ENCODE data around the gene ARHGEF25.
A peak's percentile ranks its signal among the peaks of the same experiment; 100 is the strongest.
"Not testable (repeated sequence)": the region's sequence is repeated elsewhere in the genome, so short reads cannot be mapped to it uniquely, and the experiment has no call there.

Gene ARHGEF25

GRCh38 chr12:57605811-57606311, 5.4 kb upstream of the ARHGEF25 start:
- no peak for DNase-seq (ENCODE audit: low read depth, low spot score)
- no peak overlapping the region for H3K4me3 ChIP-seq (ENCODE audit: low read length)

DNA sequence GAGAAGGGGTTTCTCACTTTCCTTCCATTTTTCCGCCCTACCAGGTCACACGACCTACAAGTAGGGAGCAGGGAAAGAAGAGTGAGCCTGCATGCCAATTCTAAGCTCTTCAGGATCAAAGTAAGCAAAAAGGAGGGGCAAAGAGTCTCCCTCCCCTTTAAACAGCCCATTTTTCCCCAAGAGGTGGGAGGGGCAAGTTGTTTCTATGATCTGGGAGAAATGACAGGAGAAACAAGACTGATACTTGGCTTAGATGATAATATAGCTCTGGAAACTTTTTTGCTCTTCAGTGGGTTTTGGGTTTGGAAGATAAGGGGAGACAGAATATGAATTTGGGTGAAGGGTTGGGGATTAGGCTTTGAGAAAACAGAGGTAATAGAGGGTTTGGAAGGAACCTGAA, 4.8 kb upstream of the ARHGEF25 start:
- no peak for DNase-seq (ENCODE audit: low read depth, low spot score)
- H3K4me3 ChIP-seq (ENCODE audit: low read length), result no peak overlapping the region

GRCh38 chr12:57606821-57607220, 4.4 kb upstream of the ARHGEF25 start:
- no peak overlapping the region for H3K4me3 ChIP-seq (ENCODE audit: low read length)
- no peak for DNase-seq (ENCODE audit: low read depth, low spot score)

- no peak overlapping the region for H3K4me3 ChIP-seq (ENCODE audit: low read length)
- no peak for DNase-seq (ENCODE audit: low read depth, low spot score)
These were observed 3.1 kb upstream of the ARHGEF25 start for GRCh38 chr12:57607958-57608663.

GRCh38 chr12:57609101-57609780, 2.0 kb upstream of the ARHGEF25 start:
- no peak for DNase-seq (ENCODE audit: low read depth, low spot score)
- H3K4me3 ChIP-seq (ENCODE audit: low read length), result no peak overlapping the region

- no peak overlapping the region for H3K4me3 ChIP-seq (ENCODE audit: low read length)
- no peak for DNase-seq (ENCODE audit: low read depth, low spot score)
These were observed 1.3 kb upstream of the ARHGEF25 start for GRCh38 chr12:57609781-57610553.

- DNase-seq (ENCODE audit: low read depth, low spot score), result no peak
These were observed 604 bp upstream of the ARHGEF25 start for GRCh38 chr12:57610554-57611107.

GRCh38 chr12:57611827-57612710, 834 bp downstream of the ARHGEF25 start:
- no peak overlapping the region for H3K4me3 ChIP-seq (ENCODE audit: low read length)

More at GRCh38 chr12:57610554-57611107, 604 bp upstream of the ARHGEF25 start:
- H3K4me3 ChIP-seq (ENCODE audit: low read length), result no peak overlapping the region

GRCh38 chr12:57612711-57613426, 1.6 kb downstream of the ARHGEF25 start:
- no peak overlapping the region for H3K4me3 ChIP-seq (ENCODE audit: low read length)
- DNase-seq (ENCODE audit: low read depth, low spot score), result no peak

More at GRCh38 chr12:57611827-57612710, 834 bp downstream of the ARHGEF25 start:
- DNase-seq (ENCODE audit: low read depth, low spot score), result no peak

- no peak overlapping the region for H3K4me3 ChIP-seq (ENCODE audit: low read length)
- DNase-seq (ENCODE audit: low read depth, low spot score), result no peak
These were observed 2.3 kb downstream of the ARHGEF25 start for GRCh38 chr12:57613427-57614109.

GRCh38 chr12:57614178-57614947, 3.1 kb downstream of the ARHGEF25 start:
- no peak overlapping the region for H3K4me3 ChIP-seq (ENCODE audit: low read length)
- DNase-seq (ENCODE audit: low read depth, low spot score), result peak; percentile 52

GRCh38 chr12:57614948-57615500, 3.8 kb downstream of the ARHGEF25 start:
- H3K4me3 ChIP-seq (ENCODE audit: low read length), result no peak overlapping the region
- no peak for DNase-seq (ENCODE audit: low read depth, low spot score)

GRCh38 chr12:57615637-57616036, 4.4 kb downstream of the ARHGEF25 start:
- no peak for DNase-seq (ENCODE audit: low read depth, low spot score)
- H3K4me3 ChIP-seq (ENCODE audit: low read length), result no peak overlapping the region

DNA sequence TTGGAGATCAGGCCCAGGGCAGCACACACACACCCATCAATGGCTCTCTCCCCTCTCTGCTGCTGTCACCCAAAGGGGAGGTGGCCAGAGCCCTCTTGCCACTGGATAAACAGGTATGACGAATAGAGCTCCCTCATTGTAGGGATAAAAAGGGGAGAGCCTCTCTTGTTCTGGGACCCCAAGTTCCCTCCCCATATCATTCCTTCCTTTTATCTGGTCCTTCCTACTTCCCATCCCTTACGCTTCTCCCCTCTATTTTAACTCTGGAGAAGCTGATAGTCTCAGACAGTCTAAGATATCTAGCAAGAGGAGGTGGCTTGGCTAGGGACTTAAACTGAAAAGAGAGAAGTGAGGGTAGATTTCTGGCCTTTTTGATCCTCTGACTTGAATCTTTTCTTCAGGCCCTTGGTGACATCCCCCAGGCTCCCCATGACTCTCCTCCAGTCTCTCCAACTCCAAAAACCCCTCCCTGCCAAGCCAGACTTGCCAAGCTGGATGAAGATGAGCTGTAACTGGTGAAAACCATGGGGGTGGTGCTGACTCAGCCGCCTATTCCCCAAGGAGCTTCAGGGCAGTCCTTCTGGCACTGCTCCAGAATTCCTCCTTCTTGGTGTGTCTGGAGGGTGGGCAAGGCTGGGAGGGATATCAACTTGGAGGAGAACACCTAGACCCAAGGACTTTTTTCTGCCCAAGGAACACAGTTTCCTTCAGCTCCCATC, 5.3 kb downstream of the ARHGEF25 start:
- H3K4me3 ChIP-seq (ENCODE audit: low read length), result no peak overlapping the region
- no peak for DNase-seq (ENCODE audit: low read depth, low spot score)

GRCh38 chr12:57617942-57618341, 6.7 kb downstream of the ARHGEF25 start:
- no peak for DNase-seq (ENCODE audit: low read depth, low spot score)
- no peak overlapping the region for H3K4me3 ChIP-seq (ENCODE audit: low read length)

GRCh38 chr12:57618431-57618830, 7.2 kb downstream of the ARHGEF25 start:
- not testable (repeated sequence) for H3K4me3 ChIP-seq (ENCODE audit: low read length); DNase-seq (ENCODE audit: low read depth, low spot score)
